Measurements from ENCODE around the gene SERPINA1.

SERPINA1 gene

GRCh38 chr14:94345344-94346064 is 42.9 kb downstream of the SERPINA1 start:
- peak; percentile 95 for DNase-seq

DNA sequence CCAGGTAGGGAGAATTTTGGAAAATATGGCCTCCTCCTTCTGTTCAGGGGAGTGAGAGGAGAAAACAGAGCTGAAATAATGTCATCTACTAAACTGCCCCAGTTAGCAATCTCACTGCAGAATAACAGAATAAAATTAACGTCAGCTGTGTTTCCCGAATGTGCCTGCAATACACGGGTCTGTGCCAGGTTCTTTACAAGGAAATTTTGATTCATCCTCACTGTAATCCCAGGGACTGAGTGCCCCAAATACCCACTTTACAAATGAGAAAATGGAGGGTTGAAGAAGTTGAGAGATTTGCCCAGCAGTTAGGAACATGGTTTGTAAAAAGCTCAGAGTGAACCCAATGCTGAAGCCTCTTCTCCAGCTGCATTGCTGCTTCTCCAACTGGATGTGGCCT is 44.0 kb downstream of the SERPINA1 start:
- DNase-seq = no peak

DNA sequence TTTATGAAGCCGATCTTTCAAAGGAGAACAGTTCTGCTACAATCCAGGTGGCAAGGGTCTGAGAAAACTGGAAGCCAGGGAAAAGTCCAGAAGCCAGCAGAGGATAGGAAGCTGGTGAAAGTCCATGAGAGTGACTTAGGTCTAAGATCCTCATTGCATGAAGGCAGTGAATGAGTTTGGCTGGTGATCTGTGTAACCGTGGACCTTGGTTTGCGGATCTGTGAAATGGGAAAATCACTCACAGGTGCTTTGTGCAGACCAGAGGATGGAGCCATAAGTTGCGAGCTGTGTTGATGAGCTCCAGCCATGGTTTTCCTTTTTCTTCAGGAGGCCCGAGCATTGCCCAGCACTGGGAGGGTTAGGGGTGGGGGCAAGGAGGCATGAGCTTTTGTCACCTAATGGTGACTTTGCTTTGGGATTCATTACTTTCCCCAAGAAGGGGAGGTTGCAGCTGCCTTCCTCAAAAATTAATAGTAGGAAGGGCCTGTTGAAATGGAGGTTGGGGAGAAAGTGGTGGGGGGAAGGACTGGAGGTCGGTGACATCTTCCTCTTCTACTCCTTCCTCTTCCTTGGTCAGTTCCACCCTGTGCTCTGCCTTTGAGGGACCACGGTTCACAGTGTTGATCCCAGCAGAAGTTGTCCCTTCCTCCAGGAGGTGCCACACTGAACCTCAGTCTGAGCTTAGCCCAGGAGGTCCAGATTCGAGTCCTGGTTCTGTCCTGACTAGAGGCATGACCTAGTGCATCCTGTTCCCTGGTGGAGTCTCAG is 45.0 kb downstream of the SERPINA1 start:
- DNase-seq = no peak

DNA sequence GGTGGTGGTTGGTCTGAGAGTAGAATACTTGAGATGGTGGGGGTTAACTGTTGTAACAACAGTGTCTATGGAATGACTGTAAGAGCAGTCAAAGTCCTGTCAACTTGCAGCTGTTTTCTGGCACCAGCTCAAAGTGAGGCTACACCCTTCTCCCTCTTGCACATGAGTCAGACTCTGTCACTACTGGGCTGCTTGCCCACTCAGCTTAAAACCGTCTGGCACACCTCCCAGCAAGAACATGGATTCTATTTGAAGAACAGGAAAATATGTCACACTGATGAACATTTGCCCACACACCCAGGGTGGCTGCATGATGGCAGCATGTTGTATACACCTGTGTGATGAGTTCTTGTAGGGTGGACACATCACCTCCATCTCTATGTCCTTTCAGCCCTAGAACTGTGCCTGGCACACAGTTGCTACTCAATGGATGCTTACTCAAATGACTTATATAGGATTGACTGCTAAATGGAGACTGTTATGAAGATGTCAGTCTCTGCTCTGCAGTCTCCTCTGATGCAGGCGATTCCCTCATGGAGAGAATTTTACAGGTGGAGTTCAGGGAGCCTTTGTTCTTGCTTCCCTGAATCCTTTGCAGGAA is 46.0 kb downstream of the SERPINA1 start:
- peak; percentile 100 for DNase-seq

DNA sequence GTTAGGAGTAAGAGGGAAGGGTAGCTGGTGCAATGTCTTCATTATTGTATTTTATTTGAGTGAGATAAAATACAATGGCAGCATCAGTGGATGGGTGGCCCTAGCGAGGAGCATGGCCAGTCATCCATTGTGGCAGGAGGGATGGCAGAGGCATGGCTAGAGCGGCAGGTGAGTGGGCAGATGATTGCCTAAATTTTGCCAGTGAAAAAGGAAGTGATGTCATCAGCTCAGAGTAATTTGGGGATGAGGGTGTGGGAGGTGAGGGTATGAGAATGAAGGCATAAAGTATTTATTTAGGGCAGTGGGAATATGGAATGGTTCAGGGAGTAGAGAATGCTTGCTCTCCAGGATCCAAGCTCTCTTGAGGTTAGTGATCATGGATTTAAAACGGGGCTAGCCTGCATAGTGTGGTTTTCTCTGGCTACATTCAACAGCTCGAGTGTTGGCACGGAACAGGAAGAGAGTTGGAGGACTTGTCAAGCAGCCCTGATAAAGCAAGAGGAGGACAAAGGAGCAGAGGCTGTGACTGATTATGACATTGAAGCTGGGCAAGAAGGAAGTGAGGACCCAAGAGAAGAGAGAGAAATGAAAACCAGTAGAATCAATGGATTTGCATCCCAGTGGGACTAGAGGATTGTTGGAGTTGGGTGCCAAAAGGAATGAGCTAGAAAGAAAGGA is 46.6 kb downstream of the SERPINA1 start:
- no peak for DNase-seq

- DNase-seq = no peak
Measured at GRCh38 chr14:94340533-94340932, 47.9 kb downstream of the SERPINA1 start.

- no peak for DNase-seq
Measured at GRCh38 chr14:94338023-94338422, 50.4 kb downstream of the SERPINA1 start.

GRCh38 chr14:94337274-94337673 is 51.1 kb downstream of the SERPINA1 start:
- peak; percentile 71 for DNase-seq

GRCh38 chr14:94334872-94335271 is 53.5 kb downstream of the SERPINA1 start:
- no peak for DNase-seq

DNA sequence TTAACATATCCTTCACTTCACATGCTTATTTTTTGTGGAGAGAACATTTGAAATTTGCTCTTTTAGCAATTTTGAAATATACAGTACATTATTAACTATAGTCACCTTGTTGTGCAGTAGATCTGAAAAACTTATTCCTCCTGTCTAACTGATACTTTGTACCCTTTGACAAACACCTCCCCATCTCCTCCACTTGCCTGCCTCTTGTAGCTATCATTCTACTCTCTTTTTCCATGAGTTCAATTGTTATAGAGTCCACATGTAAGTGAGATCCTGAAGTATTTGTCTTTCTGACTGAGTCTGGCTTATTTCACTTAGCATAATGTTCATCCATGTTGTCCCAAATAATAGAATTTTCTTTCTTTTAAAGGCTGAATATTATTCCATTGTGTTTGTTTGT is 55.8 kb downstream of the SERPINA1 start:
- no peak for DNase-seq

DNA sequence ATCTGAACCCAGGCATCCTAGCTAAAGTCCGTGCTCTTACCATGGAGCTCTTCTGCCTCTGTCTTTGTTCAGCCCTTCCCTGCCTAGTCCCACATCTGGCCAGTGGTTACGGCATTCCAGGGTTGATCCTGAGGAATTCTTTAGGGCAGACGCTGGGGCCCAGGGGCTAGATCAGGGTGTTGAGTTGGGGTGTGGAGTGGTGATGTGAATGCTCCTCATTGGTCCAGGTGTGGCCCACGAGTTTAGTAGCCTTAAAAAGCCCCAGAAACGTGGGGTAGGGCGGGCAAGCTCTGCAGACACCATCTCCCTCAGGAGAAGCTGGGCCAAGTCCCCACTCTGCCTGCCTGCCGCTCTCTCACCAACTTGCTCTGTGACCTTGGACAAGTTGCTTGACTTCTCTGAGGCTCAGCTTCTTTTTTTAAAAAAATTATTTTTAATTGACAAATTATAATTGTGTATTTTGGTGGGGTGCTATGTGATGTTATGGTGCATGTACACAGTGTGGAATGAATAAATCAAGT is 56.3 kb downstream of the SERPINA1 start:
- DNase-seq = no peak

DNA sequence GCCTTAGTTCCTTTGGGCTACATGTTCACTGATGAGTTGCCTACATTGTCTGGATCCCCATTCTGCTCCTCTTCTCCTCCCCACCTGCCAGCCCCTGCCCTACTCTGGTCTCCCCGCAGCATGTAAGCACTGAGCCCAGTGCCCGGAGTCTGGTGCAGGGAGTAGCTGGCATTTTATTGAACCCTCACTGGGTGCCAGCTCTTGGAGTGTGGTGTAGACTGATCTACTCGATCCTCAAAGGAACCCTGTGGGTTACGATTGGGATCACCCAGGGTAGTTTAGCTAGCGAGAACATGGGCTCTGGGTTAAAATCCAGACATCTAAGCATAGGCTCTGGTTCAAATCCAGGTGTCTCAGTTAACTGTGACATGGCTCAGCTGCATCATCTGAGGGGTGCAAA is 56.9 kb downstream of the SERPINA1 start:
- DNase-seq = no peak

- DNase-seq = no peak
Measured at GRCh38 chr14:94330857-94331256, 57.5 kb downstream of the SERPINA1 start.

DNA sequence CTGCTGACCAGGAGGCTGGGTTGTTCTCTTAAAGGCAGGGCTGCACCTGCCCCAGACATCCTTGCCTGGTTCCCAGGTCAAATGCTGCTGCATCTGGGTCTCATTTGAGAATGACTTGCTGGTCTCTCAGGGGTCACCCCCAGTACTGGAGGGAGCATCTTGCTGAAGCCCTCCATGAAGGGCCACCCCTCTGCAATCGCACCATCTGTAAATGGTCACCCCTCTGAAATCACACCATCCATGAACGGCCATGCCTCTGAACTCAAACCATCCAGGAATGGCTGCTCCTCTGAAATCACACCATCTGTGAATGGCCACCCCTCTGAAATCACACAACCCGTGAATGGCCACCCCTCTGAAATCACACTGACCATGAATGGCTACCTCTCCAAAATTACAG is 58.0 kb downstream of the SERPINA1 start:
- no peak for DNase-seq

DNA sequence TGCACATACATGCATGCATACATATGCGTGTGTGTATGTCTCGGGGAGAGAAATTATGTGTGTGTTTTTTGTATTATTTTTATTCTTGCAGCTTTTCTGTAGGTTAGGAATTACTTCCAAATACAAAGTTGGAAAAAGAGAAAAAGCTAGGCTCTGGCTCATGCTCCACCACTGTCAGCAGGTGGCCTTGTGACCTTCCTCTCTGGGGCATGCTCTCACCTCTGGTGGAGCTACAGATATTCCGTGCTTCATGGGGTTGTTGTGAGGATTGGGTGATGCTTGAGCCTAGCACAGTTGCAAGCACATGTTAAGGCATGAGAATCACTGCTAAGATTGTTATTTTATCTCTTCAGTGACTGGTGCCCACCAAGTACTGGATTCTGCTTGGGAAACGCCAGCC is 58.5 kb downstream of the SERPINA1 start:
- no peak for DNase-seq

GRCh38 chr14:94328196-94328595 is 60.2 kb downstream of the SERPINA1 start:
- DNase-seq = no peak

Measured in fibroblast of skin of right biceps (primary cell).